ENCODE results near the gene TGIF1. TPM values are rescaled to one million over a fixed set of nuclear protein-coding genes. Genes with fewer than 3 reads are reported as not detected.

TGIF1 gene
- total and polyA plus RNA-seq, 9 of the 15 experiments (the other 6 are each of a cell fraction or from before 2014, with no cell fraction given), result 16.1 to 77.7 (median 44.6) TPM

- TF ChIP-seq ZBTB7A (IDR thresholded peaks at IDR 0.05; ENCODE audit: borderline replicate concordance, control insufficient read depth, low read depth, low read length), result no peak
- no peak for TF ChIP-seq PURB (CRISPR knock-in tag; IDR thresholded peaks at IDR 0.05; ENCODE audit: low read depth)
- TF ChIP-seq CHAMP1 (IDR thresholded peaks at IDR 0.05), result no peak
- TF ChIP-seq TRIM24 (IDR thresholded peaks at IDR 0.05), result no peak
- no peak for TF ChIP-seq GABPA (tag; conservative IDR thresholded peaks at IDR 0.05; ENCODE audit: low read depth)
- no peak for TF ChIP-seq POLR2AphosphoS2 (IDR thresholded peaks at IDR 0.05; ENCODE audit: low read length)
- no peak for TF ChIP-seq NR4A1 (CRISPR knock-in tag; IDR thresholded peaks at IDR 0.05)
- TF ChIP-seq NR4A1 (tag; IDR thresholded peaks at IDR 0.05), result no peak
- no peak for TF ChIP-seq CREM (IDR thresholded peaks at IDR 0.05; ENCODE audit: low read depth)
- TF ChIP-seq ZSCAN29 (IDR thresholded peaks at IDR 0.05), result no peak
- Histone ChIP-seq H3K36me3 (ENCODE audit: control insufficient read depth, insufficient read depth, low read length) (no peaks in the 10 kb centered on the region), H3K27ac (ENCODE audit: extremely low read depth, low read depth, low read length) (no peak overlapping the region), H3K9ac (ENCODE audit: insufficient read depth in 1 of 2, low read depth in 2 of 2, low read length in 2 of 2) (no peak overlapping the region), H4K20me1 (replicated peaks; ENCODE audit: control insufficient read depth, insufficient read depth, low read length) (no peaks in the 10 kb centered on the region), H3K79me2 (ENCODE audit: control insufficient read depth, insufficient read depth, low read length) (no peaks in the 10 kb centered on the region), H3K4me1 (replicated peaks in 1 of 2; ENCODE audit: control insufficient read depth in 2 of 2, insufficient read depth in 2 of 2, low read length in 2 of 2) (peaks cover 0 to 13% of the 10 kb centered on the region in 2 experiments; a peak in 3 of 5 replicates), H3K4me2 (ENCODE audit: insufficient read depth, low read length) (no peak overlapping the region), H3K9me3 (replicated peaks; ENCODE audit: control insufficient read depth, insufficient read depth, low read depth, low read length) (no peaks in the 10 kb centered on the region), H3K4me3 (no peak overlapping the region), H3K27me3 (ENCODE audit: control insufficient read depth in 2 of 2, insufficient read depth in 2 of 2, low read length in 2 of 2) (no peaks in the 10 kb centered on the region), H2AFZ (ENCODE audit: low read depth, low read length) (no peak overlapping the region), H3K9me1 (ENCODE audit: control insufficient read depth, insufficient read depth, low read length) (no peaks in the 10 kb centered on the region)
- POLR2A ChIA-PET, result interaction anchor here (1.3 kb wide), 1 partner anchor 8 kb away, joined by 4 read pairs; no protein-coding TSS in a partner anchor
- 17% methylated on average over 5 of the region's 5 CpGs for WGBS (ENCODE audit: insufficient coverage, low coverage, missing lambda C conversion rate)
- in situ Hi-C loops (cut with MboI), result no loop called here
- intact Hi-C loops (cut with micrococcal nuclease), result no loop called here
- CTCF ChIA-PET (ENCODE audit: low intra/inter-chr PET ratio), result no interaction called here
- DNase-seq (ENCODE audit: extremely low read depth in 1 of 4, low spot score in 3 of 4) (no peak), FAIRE-seq (no peak), ATAC-seq (no peak)
- BruUV-seq (replicated peaks), result no TSS peak
Measured at GRCh38 chr18:3401669-3402620, 48.0 kb upstream of the TGIF1 start.

Measured in K562 (cell line).